Astrocyte of the cerebellum (primary cell): ENCODE data around the gene BROX.
"Not testable (repeated sequence)": the region's sequence is repeated elsewhere in the genome, so short reads cannot be mapped to it uniquely, and the experiment has no call there.

Experiments
- DNase-seq: peaks from one replicate; pipeline ENCODE4 v3.0.0-alpha.2; 2011; ENCODE audit warnings: low read depth
- H3K4me3 ChIP-seq: 2 replicates; pipeline ENCODE4 v1.5.1; 2011; ENCODE audit warnings: mild to moderate bottlenecking, low read depth, low read length, moderate library complexity
- CTCF ChIP-seq: IDR thresholded peaks from 2 replicates; pipeline ENCODE4 v1.5.1; 2012; ENCODE audit warnings: low read length, low read depth, moderate library complexity, mild to moderate bottlenecking; ENCODE audit errors: missing control alignments
- in situ Hi-C: cut with HindIII; loops from 2 replicates; pipeline ENCODE4 v1.10.0; 2017; ENCODE audit warnings: low sequenced_read_pairs

The BROX gene

GRCh38 chr1:222712253-222713090 lies at the start of gene BROX, which contains the start of gene AIDA:
Gene BROX, plus strand, starts transcription at chr1:222712564. Its CDS starts 3,136 bp downstream, at chr1:222715700.
Gene AIDA, minus strand, starts transcription at chr1:222712491. Its CDS starts 174 bp downstream, at chr1:222712317.
- peak within 1 kb of the TSS; percentile 74 for H3K4me3 ChIP-seq
- no peak for TF ChIP-seq CTCF
- in situ Hi-C loops: no loop called here
- DNase-seq: peak; percentile 47

- no peak overlapping the region for H3K4me3 ChIP-seq
- in situ Hi-C loops: loop anchor here (5.0 kb wide), 1 partner anchor 64 kb away; no protein-coding TSS in a partner anchor
- TF ChIP-seq CTCF: no peak
- DNase-seq: no peak
Observed at GRCh38 chr1:222663431-222663934, 48.9 kb upstream of the BROX start.

- H3K4me3 ChIP-seq: no peak overlapping the region
- no peak for TF ChIP-seq CTCF
- in situ Hi-C loops: no loop called here
- no peak for DNase-seq
Observed at GRCh38 chr1:222665964-222666363, 46.4 kb upstream of the BROX start.

- DNase-seq, in situ Hi-C loops, H3K4me3 ChIP-seq: not testable (repeated sequence)
Observed at GRCh38 chr1:222668184-222668583, 44.2 kb upstream of the BROX start.

GRCh38 chr1:222669107-222669506 lies 43.3 kb upstream of the BROX start:
- DNase-seq, in situ Hi-C loops, H3K4me3 ChIP-seq: not testable (repeated sequence)

- no peak overlapping the region for H3K4me3 ChIP-seq
- in situ Hi-C loops: no loop called here
- no peak for TF ChIP-seq CTCF
- DNase-seq: no peak
Observed at GRCh38 chr1:222670110-222670509, 42.3 kb upstream of the BROX start.

GRCh38 chr1:222680080-222680479 lies 32.3 kb upstream of the BROX start:
- no peak for DNase-seq
- TF ChIP-seq CTCF: no peak
- in situ Hi-C loops: loop anchor here (5.0 kb wide), 1 partner anchor 67 kb away; no protein-coding TSS in a partner anchor
- no peak overlapping the region for H3K4me3 ChIP-seq
